ENCODE measurements around the gene EXD2.
"Not testable (repeated sequence)": the region's sequence is repeated elsewhere in the genome, so short reads cannot be mapped to it uniquely, and the experiment has no call there.

EXD2 gene

GRCh38 chr14:69191340-69192111 is at the start of gene EXD2:
EXD2 (plus strand) TSS chr14:69191498; CDS start chr14:69209471, 17,973 bp downstream.
- DNase-seq = peak; percentile 94

- DNase-seq = no peak
Measured at GRCh38 chr14:69141550-69141949, 49.7 kb upstream of the EXD2 start.

- DNase-seq = no peak
Measured at GRCh38 chr14:69142101-69142500, 49.2 kb upstream of the EXD2 start.

- DNase-seq = no peak
Measured at GRCh38 chr14:69149461-69150244, 41.6 kb upstream of the EXD2 start.

GRCh38 chr14:69151458-69152180 is 39.7 kb upstream of the EXD2 start:
- DNase-seq = peak; percentile 88

GRCh38 chr14:69152181-69152901 is 39.0 kb upstream of the EXD2 start:
- DNase-seq = peak; percentile 79

GRCh38 chr14:69152902-69153151 is 38.5 kb upstream of the EXD2 start, which contains the start of gene DCAF5:
DCAF5 (minus strand) TSS chr14:69153119; CDS start chr14:69152978, 141 bp downstream.
- no peak for DNase-seq

GRCh38 chr14:69153152-69153872 is 38.0 kb upstream of the EXD2 start:
- DNase-seq = peak; percentile 98

GRCh38 chr14:69153873-69154270 is 37.4 kb upstream of the EXD2 start:
- peak; percentile 40 for DNase-seq

- peak; percentile 41 for DNase-seq
Measured at GRCh38 chr14:69154779-69155178, 36.5 kb upstream of the EXD2 start.

GRCh38 chr14:69156224-69156623 is 35.1 kb upstream of the EXD2 start:
- DNase-seq = no peak

- DNase-seq = no peak
Measured at GRCh38 chr14:69161590-69161989, 29.7 kb upstream of the EXD2 start.

- not testable (repeated sequence) for DNase-seq
Measured at GRCh38 chr14:69165787-69166186, 25.5 kb upstream of the EXD2 start.

- peak; percentile 51 for DNase-seq
Measured at GRCh38 chr14:69170839-69171238, 20.5 kb upstream of the EXD2 start.

GRCh38 chr14:69171569-69171968 is 19.7 kb upstream of the EXD2 start:
- no peak for DNase-seq

- no peak for DNase-seq
Measured at GRCh38 chr14:69175130-69175529, 16.2 kb upstream of the EXD2 start.

GRCh38 chr14:69181491-69181890 is 9.8 kb upstream of the EXD2 start:
- no peak for DNase-seq

- not testable (repeated sequence) for DNase-seq
Measured at GRCh38 chr14:69182580-69182979, 8.7 kb upstream of the EXD2 start.

GRCh38 chr14:69183735-69184134 is 7.6 kb upstream of the EXD2 start:
- DNase-seq = peak; percentile 77

- peak; percentile 24 for DNase-seq
Measured at GRCh38 chr14:69190191-69190590, 1.1 kb upstream of the EXD2 start.

GRCh38 chr14:69193721-69194120 is 2.4 kb downstream of the EXD2 start:
- DNase-seq = no peak

- no peak for DNase-seq
Measured at GRCh38 chr14:69199786-69200185, 8.5 kb downstream of the EXD2 start.
